ENCODE data around the gene IQGAP2. TPM values are rescaled to one million over a fixed set of nuclear protein-coding genes. Genes with fewer than 3 reads are reported as not detected.

IQGAP2 gene
- polyA plus RNA-seq, 1 experiment, result 0.63 TPM

DNA sequence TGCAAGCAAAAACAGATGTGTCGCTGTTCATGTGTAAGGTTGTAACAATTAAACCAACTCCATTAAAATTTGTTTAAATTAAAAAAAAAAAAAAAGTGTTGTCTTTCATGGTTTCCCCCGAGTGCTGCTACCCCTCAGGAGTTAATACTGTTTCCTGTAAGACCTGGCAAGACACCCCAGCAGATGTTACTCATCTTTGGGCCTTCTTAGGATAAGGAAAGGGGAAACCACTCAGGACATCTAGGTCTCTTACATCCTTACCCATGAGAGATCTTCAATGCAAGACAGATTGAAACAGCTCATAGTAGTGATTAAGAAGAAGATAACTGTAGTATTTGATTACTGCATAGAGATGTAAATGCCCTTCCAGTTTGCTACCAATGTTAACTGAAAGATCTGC is 279.3 kb downstream of the IQGAP2 start:
- ChIA-PET POLR2A (interaction anchor here (0.7 kb wide), 1 partner anchor 13 kb away, joined by 3 read pairs; no protein-coding TSS in a partner anchor), CTCF (interaction anchor here (1.1 to 1.3 kb wide), 2 partner anchors 40 to 92 kb away, joined by 4 to 6 read pairs; no protein-coding TSS in a partner anchor)
- TF ChIP-seq, protein P1, sequence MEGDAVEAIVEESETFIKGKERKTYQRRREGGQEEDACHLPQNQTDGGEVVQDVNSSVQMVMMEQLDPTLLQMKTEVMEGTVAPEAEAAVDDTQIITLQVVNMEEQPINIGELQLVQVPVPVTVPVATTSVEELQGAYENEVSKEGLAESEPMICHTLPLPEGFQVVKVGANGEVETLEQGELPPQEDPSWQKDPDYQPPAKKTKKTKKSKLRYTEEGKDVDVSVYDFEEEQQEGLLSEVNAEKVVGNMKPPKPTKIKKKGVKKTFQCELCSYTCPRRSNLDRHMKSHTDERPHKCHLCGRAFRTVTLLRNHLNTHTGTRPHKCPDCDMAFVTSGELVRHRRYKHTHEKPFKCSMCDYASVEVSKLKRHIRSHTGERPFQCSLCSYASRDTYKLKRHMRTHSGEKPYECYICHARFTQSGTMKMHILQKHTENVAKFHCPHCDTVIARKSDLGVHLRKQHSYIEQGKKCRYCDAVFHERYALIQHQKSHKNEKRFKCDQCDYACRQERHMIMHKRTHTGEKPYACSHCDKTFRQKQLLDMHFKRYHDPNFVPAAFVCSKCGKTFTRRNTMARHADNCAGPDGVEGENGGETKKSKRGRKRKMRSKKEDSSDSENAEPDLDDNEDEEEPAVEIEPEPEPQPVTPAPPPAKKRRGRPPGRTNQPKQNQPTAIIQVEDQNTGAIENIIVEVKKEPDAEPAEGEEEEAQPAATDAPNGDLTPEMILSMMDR (IDR thresholded peaks at IDR 0.05; ENCODE audit: low read depth, low read length), result no peak

DNA sequence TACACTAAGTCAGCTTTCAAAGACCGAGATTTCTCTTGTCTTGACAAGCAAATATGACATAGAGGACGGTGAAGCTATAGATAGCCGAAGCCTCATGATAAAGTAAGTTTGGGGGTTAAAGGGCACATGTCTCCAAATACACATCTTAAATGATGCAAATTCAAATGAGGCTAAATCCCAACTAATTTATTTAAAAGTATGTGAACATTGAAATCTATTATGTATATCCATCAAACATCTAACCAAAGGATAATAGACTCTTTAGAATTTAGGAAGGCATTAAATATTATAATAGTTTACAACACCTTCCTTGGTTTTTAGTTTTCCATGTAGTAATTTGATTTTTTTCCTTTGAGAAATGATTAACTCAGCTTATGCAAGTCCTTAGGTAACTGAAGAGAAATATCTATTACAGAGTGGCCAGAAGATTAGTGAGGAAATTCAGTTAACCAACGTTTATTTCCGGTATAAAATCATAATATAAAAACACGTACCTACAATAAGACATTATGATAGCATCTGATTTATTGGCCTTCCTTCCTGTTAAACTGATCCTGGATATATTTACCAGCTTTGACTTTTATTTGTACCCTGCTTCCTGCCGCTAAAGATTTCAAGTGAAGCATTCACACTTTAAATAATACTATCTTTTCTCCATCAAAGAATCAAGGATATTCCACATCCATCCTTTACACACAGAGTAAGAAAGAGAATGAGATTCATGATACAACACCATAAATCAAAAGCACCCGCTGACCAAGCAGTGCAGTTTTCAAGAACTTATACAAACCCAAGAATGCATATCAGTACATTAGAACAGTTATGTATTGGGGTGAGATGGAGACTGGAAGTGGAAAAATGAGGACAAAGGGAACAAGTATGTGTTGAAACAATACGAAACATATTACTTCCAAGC is 281.0 kb downstream of the IQGAP2 start:
- Histone ChIP-seq H3K27me3 (ENCODE audit: control insufficient read depth, insufficient read depth, low read length) (no peaks in the 10 kb centered on the region), H3K27ac (ENCODE audit: low read depth, low read length) (no peak overlapping the region), H3K9me3 (ENCODE audit: control insufficient read depth, insufficient read depth, low read length) (no peaks in the 10 kb centered on the region), H3K4me3 (ENCODE audit: low read depth, low read length) (no peak overlapping the region)
- CTCF ChIA-PET, result interaction anchor here (1.5 kb wide), 1 partner anchor 91 kb away, joined by 5 read pairs; no protein-coding TSS in a partner anchor
- TF ChIP-seq, protein P1 (IDR thresholded peaks at IDR 0.05; ENCODE audit: low read depth, low read length), result no peak
- POLR2A ChIA-PET, result no interaction called here
- no peak for DNase-seq (ENCODE audit: low read depth, low spot score)

More for the DNA sequence above, 279.3 kb downstream of the IQGAP2 start:
- no peaks in the 10 kb centered on the region for H3K9me3 ChIP-seq (ENCODE audit: control insufficient read depth, insufficient read depth, low read length)
- DNase-seq (ENCODE audit: low read depth, low spot score), result no peak
- H3K27me3 ChIP-seq (ENCODE audit: control insufficient read depth, insufficient read depth, low read length), result no peaks in the 10 kb centered on the region
- no peak overlapping the region for H3K4me3 ChIP-seq (ENCODE audit: low read depth, low read length)
- H3K27ac ChIP-seq (ENCODE audit: low read depth, low read length), result no peak overlapping the region

DNA sequence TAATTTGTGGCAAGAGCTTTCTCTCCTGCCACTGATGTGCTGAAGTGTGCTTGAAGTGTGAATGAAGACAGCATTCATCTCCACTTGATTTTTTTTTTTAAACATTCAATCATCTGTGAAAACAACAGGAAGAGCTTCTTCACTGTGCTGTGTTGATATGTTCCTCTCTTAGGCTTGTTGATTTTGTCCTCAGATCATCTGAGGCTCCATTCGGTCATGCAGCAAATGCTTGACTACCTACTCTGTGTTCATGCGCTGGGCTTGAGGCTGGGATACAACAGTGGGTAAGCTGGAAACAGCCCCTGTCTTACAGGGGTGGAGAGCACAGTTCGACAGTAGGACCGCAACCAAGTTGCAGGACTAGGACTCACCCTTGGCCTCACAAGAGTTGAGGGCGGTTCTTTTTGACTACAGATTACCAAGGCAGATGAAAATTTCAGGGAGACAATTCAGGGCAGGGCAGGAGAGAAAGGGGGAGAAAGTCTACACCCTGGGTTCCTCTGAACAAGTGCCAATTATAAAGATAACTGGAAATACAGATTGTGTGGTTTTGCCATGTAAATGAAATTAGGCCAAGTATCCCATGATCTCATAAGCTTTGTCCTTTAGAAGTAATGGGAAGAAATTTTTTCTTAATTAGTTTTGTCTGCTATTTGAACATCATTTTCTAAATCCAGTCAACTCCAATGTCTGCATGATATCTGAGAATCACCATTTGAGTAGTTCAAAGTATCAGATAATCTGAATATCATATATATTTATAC is 281.9 kb downstream of the IQGAP2 start:
- no peak for DNase-seq (ENCODE audit: low read depth, low spot score)
- ChIA-PET CTCF (interaction anchor here (0.6 to 1.5 kb wide), 2 partner anchors 83 to 90 kb away, joined by 3 to 5 read pairs; no protein-coding TSS in a partner anchor), POLR2A (no interaction called here)
- no peak overlapping the region for H3K4me3 ChIP-seq (ENCODE audit: low read depth, low read length)
- no peak overlapping the region for H3K27ac ChIP-seq (ENCODE audit: low read depth, low read length)
- H3K27me3 ChIP-seq (ENCODE audit: control insufficient read depth, insufficient read depth, low read length), result no peaks in the 10 kb centered on the region
- TF ChIP-seq, protein P1 (IDR thresholded peaks at IDR 0.05; ENCODE audit: low read depth, low read length), result no peak
- no peaks in the 10 kb centered on the region for H3K9me3 ChIP-seq (ENCODE audit: control insufficient read depth, insufficient read depth, low read length)

DNA sequence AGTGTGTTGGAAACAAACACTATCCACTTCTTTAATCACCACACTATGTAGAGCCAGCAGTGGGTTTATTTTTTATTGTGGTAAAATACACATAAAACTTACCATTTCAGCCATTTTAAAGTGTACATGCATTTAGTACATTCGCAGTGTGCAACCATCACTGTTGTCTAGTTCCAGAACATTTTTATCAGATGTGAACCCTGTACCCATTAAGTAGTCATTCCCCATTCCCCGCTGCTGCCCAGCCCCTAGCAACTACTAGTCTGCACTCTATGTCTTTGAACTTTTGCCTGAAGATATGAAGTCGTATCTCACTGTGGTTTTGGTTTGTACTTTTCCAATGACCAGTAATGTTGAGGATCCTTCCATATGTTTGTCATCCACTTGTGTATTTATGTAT is 282.6 kb downstream of the IQGAP2 start:
- POLR2A ChIA-PET, result no interaction called here
- CTCF ChIA-PET, result no interaction called here

More for the DNA sequence above, 282.6 kb downstream of the IQGAP2 start:
- DNase-seq (ENCODE audit: low read depth, low spot score), result no peak
- no peaks in the 10 kb centered on the region for H3K27me3 ChIP-seq (ENCODE audit: control insufficient read depth, insufficient read depth, low read length)
- H3K27ac ChIP-seq (ENCODE audit: low read depth, low read length), result no peak overlapping the region
- no peak overlapping the region for H3K4me3 ChIP-seq (ENCODE audit: low read depth, low read length)
- H3K9me3 ChIP-seq (ENCODE audit: control insufficient read depth, insufficient read depth, low read length), result no peaks in the 10 kb centered on the region
- TF ChIP-seq, protein P1 (IDR thresholded peaks at IDR 0.05; ENCODE audit: low read depth, low read length), result no peak
